Keratinocyte (primary cell): ENCODE measurements around the gene RGS2. TPM values are rescaled to one million over a fixed set of nuclear protein-coding genes. Genes with fewer than 3 reads are reported as not detected.

Experiments used
- DNase-seq: peaks from one replicate; pipeline ENCODE4 v3.0.0-alpha.2; 2011; ENCODE audit warnings: low read depth, missing footprints, low spot score
- FAIRE-seq: peaks from 2 replicates; lab custom pipeline; 2011; peaks lifted over from hg19 to GRCh38; lab: Jason Lieb, UNC
- H2AFZ ChIP-seq: 2 replicates; pipeline ENCODE4 v1.6.0; 2012; ENCODE audit warnings: low read length, control low read depth, inconsistent platforms; ENCODE audit not compliant: control insufficient read depth
- H3K27ac ChIP-seq: 2 replicates; pipeline ENCODE4 v1.5.1; 2011; ENCODE audit warnings: low read length; ENCODE audit not compliant: control insufficient read depth, insufficient read depth
- H3K27me3 ChIP-seq: 3 replicates; pipeline ENCODE4 v1.6.0; 2011; ENCODE audit warnings: low read length; ENCODE audit not compliant: control insufficient read depth, insufficient read depth; ENCODE audit errors: extremely low read depth
- H3K36me3 ChIP-seq, 2 experiments: 2 replicates in 1 of 2; 3 replicates in 1 of 2; pipeline ENCODE4 v1.5.1; 2011; ENCODE audit warnings: low read length in 2 of 2, mild to moderate bottlenecking in 1 of 2; ENCODE audit not compliant: control insufficient read depth in 2 of 2, insufficient read depth in 2 of 2; ENCODE audit errors: extremely low read depth in 1 of 2
- H3K4me1 ChIP-seq: 3 replicates; pipeline ENCODE4 v1.5.1; 2011; ENCODE audit warnings: low read length; ENCODE audit not compliant: control insufficient read depth, insufficient read depth; ENCODE audit errors: extremely low read depth
- H3K4me2 ChIP-seq: 3 replicates; pipeline ENCODE4 v1.6.0; 2011; ENCODE audit warnings: low read depth, low read length; ENCODE audit not compliant: control insufficient read depth, insufficient read depth; ENCODE audit errors: extremely low read depth
- H3K4me3 ChIP-seq, 3 experiments: fragments of 200-600 bp in 1 of 3; sonication (generic) in 1 of 3; 2 replicates in 2 of 3; 3 replicates in 1 of 3; pipeline ENCODE4 v1.5.1; 2011 to 2016; ENCODE audit warnings: low read length in 3 of 3, mild to moderate bottlenecking in 3 of 3, control low read depth in 2 of 3, inconsistent platforms in 1 of 3, low read depth in 1 of 3, mixed read lengths in 1 of 3, mixed run types in 1 of 3, moderate library complexity in 1 of 3; ENCODE audit not compliant: control insufficient read depth in 2 of 3, insufficient read depth in 2 of 3; ENCODE audit errors: extremely low read depth in 1 of 3
- H3K79me2 ChIP-seq: 2 replicates; pipeline ENCODE4 v1.6.0; 2012; ENCODE audit warnings: low read length; ENCODE audit not compliant: control insufficient read depth, insufficient read depth
- H3K9ac ChIP-seq: 3 replicates; pipeline ENCODE4 v1.6.0; 2011; ENCODE audit warnings: low read length; ENCODE audit not compliant: control insufficient read depth, insufficient read depth; ENCODE audit errors: extremely low read depth
- H3K9me1 ChIP-seq: 3 replicates; pipeline ENCODE4 v1.6.0; 2011; ENCODE audit warnings: low read length; ENCODE audit not compliant: control insufficient read depth, insufficient read depth; ENCODE audit errors: extremely low read depth
- H3K9me3 ChIP-seq: 2 replicates; pipeline ENCODE4 v1.5.1; 2012; ENCODE audit warnings: low read depth, low read length; ENCODE audit not compliant: control insufficient read depth
- H4K20me1 ChIP-seq: 3 replicates; pipeline ENCODE4 v1.6.0; 2011; ENCODE audit warnings: low read length; ENCODE audit not compliant: control insufficient read depth, insufficient read depth; ENCODE audit errors: extremely low read depth
- CTCF ChIP-seq, 3 experiments: IDR thresholded peaks in 1 of 3; conservative IDR thresholded peaks in 1 of 3; optimal IDR thresholded peaks in 1 of 3; 2 replicates in 2 of 3; 3 replicates in 1 of 3; pipeline versions ENCODE3 to v1.5.1; 2011; ENCODE audit warnings: low read length in 3 of 3, mild to moderate bottlenecking in 3 of 3, moderate library complexity in 2 of 3, control low read depth in 1 of 3, inconsistent platforms in 1 of 3; ENCODE audit not compliant: insufficient read depth in 2 of 3; ENCODE audit errors: extremely low read depth in 1 of 3
- EZH2 ChIP-seq: IDR thresholded peaks from one replicate; pipeline ENCODE4 v1.6.1; 2012; ENCODE audit warnings: inconsistent platforms, mild to moderate bottlenecking, low read length, moderate library complexity
- dilution Hi-C: fragments of 300-500 bp; cut with MboI; formaldehyde crosslinking; loops from one replicate; pipeline ENCODE4 v1.7.0; 2020; ENCODE audit warnings: low sequenced_read_pairs; ENCODE audit not compliant: extremely low pct_ligation_motif_present
- polyA plus RNA-seq, 5 experiments: library from polyadenylated mRNA; depleted of rRNA in 3 of 5; stranded (reverse) in 3 of 5; stranded (forward) in 1 of 5; unstranded in 1 of 5; fragments of >200 nt; gene quantifications; 1 replicate in 1 of 5; 2 replicates in 3 of 5; 3 replicates in 1 of 5; pipeline versions ENCODE4 v1.2.1 to v1.2.3, GENCODE V29; 2011 to 2012; ENCODE audit warnings: missing spikeins in 2 of 5, low read depth in 1 of 5, low replicate concordance in 1 of 5

The RGS2 gene
- polyA plus RNA-seq, 1 donor (not counting 4 experiments of a cell fraction or from before 2014, with no cell fraction given) = 128 TPM

DNA sequence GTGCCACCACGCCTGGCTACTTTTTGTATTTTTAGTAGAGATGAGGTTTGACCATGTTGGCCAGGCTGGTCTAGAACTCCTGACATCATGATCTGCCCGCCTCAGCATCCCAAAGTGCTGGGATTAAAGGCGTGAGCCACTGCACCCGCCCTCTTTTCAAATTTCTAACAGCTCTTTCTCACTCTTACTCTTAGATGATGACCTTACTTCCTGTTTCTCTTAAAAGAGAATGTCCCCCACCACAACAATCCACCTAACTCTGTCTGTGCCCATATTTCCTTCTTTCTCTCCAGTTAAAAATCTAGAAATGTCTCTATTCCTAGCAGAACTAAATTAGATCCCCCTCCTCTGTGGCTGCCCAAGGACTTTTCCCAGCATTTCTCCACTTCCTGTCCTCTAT, 46.6 kb upstream of the RGS2 start:
- Histone ChIP-seq H3K27ac (no peak overlapping the region), H3K9me1 (no peaks in the 10 kb centered on the region), H3K4me1 (peaks cover 9% of the 10 kb centered on the region), H4K20me1 (no peaks in the 10 kb centered on the region), H3K9me3 (no peaks in the 10 kb centered on the region), H3K9ac (no peak overlapping the region), H3K4me3 (no peak overlapping the region), H3K4me2 (no peak overlapping the region), H3K36me3 (no peaks in the 10 kb centered on the region), H3K27me3 (no peaks in the 10 kb centered on the region), H3K79me2 (no peaks in the 10 kb centered on the region), H2AFZ (no peak overlapping the region)
- DNase-seq (no peak), FAIRE-seq (no peak)
- no peak for TF ChIP-seq CTCF (optimal IDR thresholded peaks at IDR 0.05 in 1 of 3, IDR thresholded peaks at IDR 0.05 in 1 of 3, conservative IDR thresholded peaks at IDR 0.05 in 1 of 3; ENCODE audit: extremely low read depth in 1 of 3, insufficient read depth in 2 of 3, low read length in 3 of 3)
- no peak for TF ChIP-seq EZH2
- dilution Hi-C loops = no loop called here

DNA sequence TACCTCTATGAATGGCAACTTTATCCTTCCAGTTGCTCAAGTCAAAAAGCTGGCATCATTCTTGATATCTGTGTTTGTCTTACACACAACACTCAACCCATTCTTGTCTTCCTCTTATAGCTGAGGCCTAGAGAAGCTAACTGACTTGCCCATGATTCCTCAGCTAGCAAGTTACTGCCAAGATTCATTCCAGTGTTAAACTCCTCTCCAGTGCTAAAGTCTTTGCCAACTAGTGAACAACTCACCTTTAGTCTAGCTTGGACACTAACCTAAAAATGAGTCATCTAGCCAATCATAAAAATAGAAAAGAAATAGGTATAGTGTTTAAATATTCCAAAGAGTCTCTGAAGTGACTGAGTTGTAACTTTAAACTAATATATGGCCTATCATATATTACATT, 45.6 kb upstream of the RGS2 start:
- Histone ChIP-seq H3K9ac (no peak overlapping the region), H3K27me3 (no peaks in the 10 kb centered on the region), H4K20me1 (no peaks in the 10 kb centered on the region), H3K4me3 (no peak overlapping the region), H3K9me1 (no peaks in the 10 kb centered on the region), H2AFZ (no peak overlapping the region), H3K4me2 (no peak overlapping the region), H3K9me3 (no peaks in the 10 kb centered on the region), H3K27ac (no peak overlapping the region), H3K79me2 (no peaks in the 10 kb centered on the region), H3K36me3 (no peaks in the 10 kb centered on the region), H3K4me1 (peaks cover 9% of the 10 kb centered on the region)
- TF ChIP-seq EZH2 = no peak
- no peak for TF ChIP-seq CTCF (optimal IDR thresholded peaks at IDR 0.05 in 1 of 3, IDR thresholded peaks at IDR 0.05 in 1 of 3, conservative IDR thresholded peaks at IDR 0.05 in 1 of 3; ENCODE audit: extremely low read depth in 1 of 3, insufficient read depth in 2 of 3, low read length in 3 of 3)
- no peak for DNase-seq
- FAIRE-seq = peak; percentile 84
- dilution Hi-C loops = no loop called here
